Suprapubic skin (tissue), 3 donors: ENCODE results near the gene TBC1D2B.

Source experiments
- EP300 ChIP-seq: sonication (generic); formaldehyde crosslinking; IDR thresholded peaks from one replicate; pipeline ENCODE4 v1.6.1; 2017; ENCODE audit warnings: antibody characterized with exemption
- POLR2A ChIP-seq, 2 donors: fragments of 450-650 bp; IDR thresholded peaks; one replicate each; pipeline ENCODE4 v1.6.1; 2017; ENCODE audit warnings: antibody characterized with exemption in 2 of 2, mild to moderate bottlenecking in 2 of 2, moderate library complexity in 2 of 2
- TF ChIP-seq, protein P1 (sequence below), 2 donors: fragments of 200-600 bp in 1 of 2; fragments of 450-650 bp in 1 of 2; sonication (generic) in 1 of 2; IDR thresholded peaks; one replicate each; pipeline ENCODE4 v1.5.1; 2016 to 2019; ENCODE audit warnings: antibody characterized with exemption in 2 of 2, mild to moderate bottlenecking in 1 of 2, moderate library complexity in 1 of 2

DNA sequence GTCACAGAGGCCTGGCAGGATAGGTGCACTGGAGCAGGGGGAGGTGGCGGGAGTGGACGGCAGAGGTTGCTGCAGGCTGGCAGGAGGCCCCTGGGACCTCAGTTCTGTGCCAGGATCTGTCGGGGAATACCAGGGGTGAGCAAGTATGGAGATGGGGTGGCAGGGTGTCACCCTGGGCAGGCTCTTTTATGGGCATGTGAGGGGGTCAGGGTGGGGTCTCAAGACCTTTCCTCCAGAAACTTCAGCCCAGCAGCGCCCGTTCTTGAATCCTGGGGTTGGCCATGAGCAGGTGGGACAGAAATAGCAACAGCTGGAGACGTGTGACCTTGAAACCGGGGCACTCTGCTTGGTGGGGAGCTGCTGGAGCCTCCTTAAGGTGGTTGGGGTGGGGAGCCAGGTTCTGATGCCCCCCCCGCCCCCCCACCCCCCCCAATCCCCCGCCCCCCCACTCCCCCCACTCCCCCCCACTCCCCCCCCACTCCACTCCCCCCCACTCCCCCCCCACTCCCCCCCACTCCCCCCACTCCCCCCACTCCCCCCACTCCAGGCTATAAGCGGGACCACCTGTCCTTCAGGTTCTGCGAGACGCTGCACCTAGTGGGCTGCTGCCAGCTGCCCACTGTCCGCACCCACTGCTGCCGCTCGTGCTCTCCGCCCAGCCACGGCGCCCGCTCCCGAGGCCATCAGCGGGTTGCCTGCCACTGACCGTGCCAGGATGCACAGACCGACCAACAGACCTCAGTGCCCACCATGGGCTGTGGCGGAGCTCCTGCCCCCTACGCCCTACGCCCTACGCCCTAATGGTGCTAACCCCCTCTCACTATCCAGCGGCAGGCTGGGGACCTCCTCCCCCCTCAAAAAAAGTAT lies 84.9 kb downstream of the TBC1D2B start:
- TF ChIP-seq POLR2A (IDR thresholded peaks at IDR 0.05) = no peak
- TF ChIP-seq, protein P1, sequence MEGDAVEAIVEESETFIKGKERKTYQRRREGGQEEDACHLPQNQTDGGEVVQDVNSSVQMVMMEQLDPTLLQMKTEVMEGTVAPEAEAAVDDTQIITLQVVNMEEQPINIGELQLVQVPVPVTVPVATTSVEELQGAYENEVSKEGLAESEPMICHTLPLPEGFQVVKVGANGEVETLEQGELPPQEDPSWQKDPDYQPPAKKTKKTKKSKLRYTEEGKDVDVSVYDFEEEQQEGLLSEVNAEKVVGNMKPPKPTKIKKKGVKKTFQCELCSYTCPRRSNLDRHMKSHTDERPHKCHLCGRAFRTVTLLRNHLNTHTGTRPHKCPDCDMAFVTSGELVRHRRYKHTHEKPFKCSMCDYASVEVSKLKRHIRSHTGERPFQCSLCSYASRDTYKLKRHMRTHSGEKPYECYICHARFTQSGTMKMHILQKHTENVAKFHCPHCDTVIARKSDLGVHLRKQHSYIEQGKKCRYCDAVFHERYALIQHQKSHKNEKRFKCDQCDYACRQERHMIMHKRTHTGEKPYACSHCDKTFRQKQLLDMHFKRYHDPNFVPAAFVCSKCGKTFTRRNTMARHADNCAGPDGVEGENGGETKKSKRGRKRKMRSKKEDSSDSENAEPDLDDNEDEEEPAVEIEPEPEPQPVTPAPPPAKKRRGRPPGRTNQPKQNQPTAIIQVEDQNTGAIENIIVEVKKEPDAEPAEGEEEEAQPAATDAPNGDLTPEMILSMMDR (IDR thresholded peaks at IDR 0.05) = no peak
- no peak for TF ChIP-seq EP300
